ENCODE data around the gene KLHL29. TPM values are rescaled to one million over a fixed set of nuclear protein-coding genes. Genes with fewer than 3 reads are reported as not detected.

KLHL29 gene
- total and polyA plus RNA-seq, 2 donors: 1.4 to 2.9 TPM

GRCh38 chr2:23484767-23485166, 99.8 kb downstream of the KLHL29 start:
- Histone ChIP-seq H3K4me1 (ENCODE audit: control insufficient read depth in 2 of 2, insufficient read depth in 2 of 2, low read length in 2 of 2) (no peaks in the 10 kb centered on the region), H3K4me3 (ENCODE audit: low read length in 2 of 2) (no peak overlapping the region), H3K27me3 (ENCODE audit: control insufficient read depth in 2 of 2, insufficient read depth in 1 of 2, low read length in 1 of 2) (peaks cover 0 to 25% of the 10 kb centered on the region in 2 donors), H3K27ac (ENCODE audit: low read depth in 1 of 2, low read length in 1 of 2) (no peak overlapping the region), H3K9me3 (ENCODE audit: control insufficient read depth in 2 of 2, insufficient read depth in 1 of 2, low read length in 1 of 2) (no peaks in the 10 kb centered on the region), H3K36me3 (ENCODE audit: control insufficient read depth in 2 of 2, insufficient read depth in 2 of 2, low read length in 1 of 2) (no peaks in the 10 kb centered on the region)
- DNase-seq (ENCODE audit: low read depth in 6 of 9, low spot score in 9 of 9): no peak
- WGBS: 84% methylated on average over 5 of the region's 5 CpGs

- Histone ChIP-seq H3K36me3 (ENCODE audit: control insufficient read depth in 2 of 2, insufficient read depth in 2 of 2, low read length in 1 of 2) (no peaks in the 10 kb centered on the region), H3K27ac (ENCODE audit: low read depth in 1 of 2, low read length in 1 of 2) (no peak overlapping the region), H3K4me3 (ENCODE audit: low read length in 2 of 2) (no peak overlapping the region), H3K4me1 (ENCODE audit: control insufficient read depth in 2 of 2, insufficient read depth in 2 of 2, low read length in 2 of 2) (no peaks in the 10 kb centered on the region), H3K27me3 (ENCODE audit: control insufficient read depth in 2 of 2, insufficient read depth in 1 of 2, low read length in 1 of 2) (peaks cover 0 to 27% of the 10 kb centered on the region in 2 donors), H3K9me3 (ENCODE audit: control insufficient read depth in 2 of 2, insufficient read depth in 1 of 2, low read length in 1 of 2) (no peaks in the 10 kb centered on the region)
- WGBS: 95% methylated on average over 2 of the region's 2 CpGs
- DNase-seq (ENCODE audit: low read depth in 6 of 9, low spot score in 9 of 9): no peak
These were observed 100.3 kb downstream of the KLHL29 start for GRCh38 chr2:23485261-23485660.

- DNase-seq (ENCODE audit: low read depth in 6 of 9, low spot score in 9 of 9): no peak
- Histone ChIP-seq H3K4me1 (ENCODE audit: control insufficient read depth in 2 of 2, insufficient read depth in 2 of 2, low read length in 2 of 2) (no peaks in the 10 kb centered on the region), H3K27me3 (ENCODE audit: control insufficient read depth in 2 of 2, insufficient read depth in 1 of 2, low read length in 1 of 2) (peaks cover 0 to 27% of the 10 kb centered on the region in 2 donors), H3K9me3 (ENCODE audit: control insufficient read depth in 2 of 2, insufficient read depth in 1 of 2, low read length in 1 of 2) (no peaks in the 10 kb centered on the region), H3K27ac (ENCODE audit: low read depth in 1 of 2, low read length in 1 of 2) (no peak overlapping the region), H3K36me3 (ENCODE audit: control insufficient read depth in 2 of 2, insufficient read depth in 2 of 2, low read length in 1 of 2) (no peaks in the 10 kb centered on the region), H3K4me3 (ENCODE audit: low read length in 2 of 2) (no peak overlapping the region)
- 92% methylated on average over 10 of the region's 10 CpGs for WGBS
These were observed 101.1 kb downstream of the KLHL29 start for GRCh38 chr2:23485841-23486683.

GRCh38 chr2:23486684-23487075, 101.7 kb downstream of the KLHL29 start:
- H3K4me1 ChIP-seq (ENCODE audit: control insufficient read depth in 2 of 2, insufficient read depth in 2 of 2, low read length in 2 of 2): no peaks in the 10 kb centered on the region
- H3K27me3 ChIP-seq (ENCODE audit: control insufficient read depth in 2 of 2, insufficient read depth in 1 of 2, low read length in 1 of 2): peaks cover 0 to 31% of the 10 kb centered on the region in 2 donors
- DNase-seq (ENCODE audit: low read depth in 6 of 9, low spot score in 9 of 9): no peak
- 93% methylated on average over 5 of the region's 5 CpGs for WGBS
- no peaks in the 10 kb centered on the region for H3K9me3 ChIP-seq (ENCODE audit: control insufficient read depth in 2 of 2, insufficient read depth in 1 of 2, low read length in 1 of 2)
- H3K36me3 ChIP-seq (ENCODE audit: control insufficient read depth in 2 of 2, insufficient read depth in 2 of 2, low read length in 1 of 2): no peaks in the 10 kb centered on the region
- no peak overlapping the region for H3K4me3 ChIP-seq (ENCODE audit: low read length in 2 of 2)
- H3K27ac ChIP-seq (ENCODE audit: low read depth in 1 of 2, low read length in 1 of 2): no peak overlapping the region

- DNase-seq (ENCODE audit: low read depth in 6 of 9, low spot score in 9 of 9): no peak
- WGBS: 79% methylated on average over 14 of the region's 14 CpGs
These were observed 102.9 kb downstream of the KLHL29 start for GRCh38 chr2:23487735-23488492.

GRCh38 chr2:23488584-23488983, 103.6 kb downstream of the KLHL29 start:
- no peak overlapping the region for H3K27ac ChIP-seq (ENCODE audit: low read depth in 1 of 2, low read length in 1 of 2)
- H3K27me3 ChIP-seq (ENCODE audit: control insufficient read depth in 2 of 2, insufficient read depth in 1 of 2, low read length in 1 of 2): peaks cover 0 to 35% of the 10 kb centered on the region in 2 donors
- no peak for DNase-seq (ENCODE audit: low read depth in 6 of 9, low spot score in 9 of 9)
- 94% methylated on average over 4 of the region's 4 CpGs for WGBS
- H3K4me1 ChIP-seq (ENCODE audit: control insufficient read depth in 2 of 2, insufficient read depth in 2 of 2, low read length in 2 of 2): no peaks in the 10 kb centered on the region
- H3K4me3 ChIP-seq (ENCODE audit: low read length in 2 of 2): no peak overlapping the region
- H3K9me3 ChIP-seq (ENCODE audit: control insufficient read depth in 2 of 2, insufficient read depth in 1 of 2, low read length in 1 of 2): no peaks in the 10 kb centered on the region
- H3K36me3 ChIP-seq (ENCODE audit: control insufficient read depth in 2 of 2, insufficient read depth in 2 of 2, low read length in 1 of 2): no peaks in the 10 kb centered on the region

More at GRCh38 chr2:23487735-23488492, 102.9 kb downstream of the KLHL29 start:
- H3K27me3 ChIP-seq (ENCODE audit: control insufficient read depth in 2 of 2, insufficient read depth in 1 of 2, low read length in 1 of 2): peaks cover 0 to 33% of the 10 kb centered on the region in 2 donors
- no peaks in the 10 kb centered on the region for H3K4me1 ChIP-seq (ENCODE audit: control insufficient read depth in 2 of 2, insufficient read depth in 2 of 2, low read length in 2 of 2)
- no peak overlapping the region for H3K4me3 ChIP-seq (ENCODE audit: low read length in 2 of 2)
- no peak overlapping the region for H3K27ac ChIP-seq (ENCODE audit: low read depth in 1 of 2, low read length in 1 of 2)
- no peaks in the 10 kb centered on the region for H3K9me3 ChIP-seq (ENCODE audit: control insufficient read depth in 2 of 2, insufficient read depth in 1 of 2, low read length in 1 of 2)
- H3K36me3 ChIP-seq (ENCODE audit: control insufficient read depth in 2 of 2, insufficient read depth in 2 of 2, low read length in 1 of 2): no peaks in the 10 kb centered on the region

- WGBS: 71% methylated on average over 19 of the region's 19 CpGs
- Histone ChIP-seq H3K27me3 (ENCODE audit: control insufficient read depth in 2 of 2, insufficient read depth in 1 of 2, low read length in 1 of 2) (peaks cover 0 to 31% of the 10 kb centered on the region in 2 donors), H3K36me3 (ENCODE audit: control insufficient read depth in 2 of 2, insufficient read depth in 2 of 2, low read length in 1 of 2) (no peaks in the 10 kb centered on the region), H3K27ac (ENCODE audit: low read depth in 1 of 2, low read length in 1 of 2) (no peak overlapping the region), H3K4me1 (ENCODE audit: control insufficient read depth in 2 of 2, insufficient read depth in 2 of 2, low read length in 2 of 2) (no peaks in the 10 kb centered on the region), H3K4me3 (ENCODE audit: low read length in 2 of 2) (no peak overlapping the region), H3K9me3 (ENCODE audit: control insufficient read depth in 2 of 2, insufficient read depth in 1 of 2, low read length in 1 of 2) (no peaks in the 10 kb centered on the region)
- no peak for DNase-seq (ENCODE audit: low read depth in 6 of 9, low spot score in 9 of 9)
These were observed 104.7 kb downstream of the KLHL29 start for GRCh38 chr2:23489471-23490322.

- WGBS: 95% methylated on average over 12 of the region's 12 CpGs
- Histone ChIP-seq H3K4me3 (ENCODE audit: low read length in 2 of 2) (no peak overlapping the region), H3K27me3 (ENCODE audit: control insufficient read depth in 2 of 2, insufficient read depth in 1 of 2, low read length in 1 of 2) (peaks cover 5 to 42% of the 10 kb centered on the region in 2 donors), H3K4me1 (ENCODE audit: control insufficient read depth in 2 of 2, insufficient read depth in 2 of 2, low read length in 2 of 2) (no peaks in the 10 kb centered on the region), H3K36me3 (ENCODE audit: control insufficient read depth in 2 of 2, insufficient read depth in 2 of 2, low read length in 1 of 2) (no peaks in the 10 kb centered on the region), H3K9me3 (ENCODE audit: control insufficient read depth in 2 of 2, insufficient read depth in 1 of 2, low read length in 1 of 2) (no peaks in the 10 kb centered on the region), H3K27ac (ENCODE audit: low read depth in 1 of 2, low read length in 1 of 2) (no peak overlapping the region)
- no peak for DNase-seq (ENCODE audit: low read depth in 6 of 9, low spot score in 9 of 9)
These were observed 106.8 kb downstream of the KLHL29 start for GRCh38 chr2:23491591-23492336.

Data from thymus (tissue), 11 donors.